Peyer's patch (tissue), 4 donors: ENCODE data around the gene THSD8.

Source experiments
- POLR2A ChIP-seq, 2 donors: fragments of 450-650 bp; IDR thresholded peaks; one replicate each; pipeline ENCODE4 v1.5.1; 2017; ENCODE audit warnings: antibody characterized with exemption in 2 of 2, mild to moderate bottlenecking in 2 of 2, moderate library complexity in 2 of 2
- TF ChIP-seq, protein P1 (sequence below), 6 experiments: fragments of 450-650 bp in 4 of 6; fragments of 200-600 bp in 2 of 6; sonication (generic) in 1 of 6; IDR thresholded peaks; one replicate each; pipeline ENCODE4 v1.5.1; 2017 to 2019; ENCODE audit warnings: antibody characterized with exemption in 6 of 6, mild to moderate bottlenecking in 3 of 6, moderate library complexity in 1 of 6

DNA sequence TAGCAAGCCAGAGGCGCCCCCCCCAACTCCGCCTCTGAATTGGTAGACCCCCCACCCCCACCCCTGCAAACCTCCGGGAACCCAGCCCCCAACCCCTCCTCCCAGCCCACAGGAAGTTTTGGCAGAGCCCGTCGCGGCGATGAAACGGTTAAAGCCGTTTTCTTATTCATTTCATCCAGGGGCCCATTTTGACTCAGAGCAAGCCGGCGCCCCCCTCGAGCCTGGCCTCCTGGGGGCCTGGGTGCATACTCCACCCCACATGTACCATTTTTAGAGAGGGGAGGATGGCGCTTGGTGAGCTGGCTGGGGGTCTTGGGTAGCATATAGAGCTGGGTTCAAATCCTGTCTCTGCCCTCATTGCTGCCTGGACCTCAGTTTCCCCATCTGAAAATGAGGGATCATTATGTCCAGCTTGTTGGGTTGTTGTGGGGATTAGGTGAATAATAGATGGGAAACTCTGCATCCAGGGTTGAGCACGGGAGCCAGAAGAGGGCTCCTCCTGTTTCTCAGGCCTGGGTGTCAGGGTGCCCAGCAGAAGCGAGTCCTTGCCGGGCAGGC, 18.5 kb upstream of the THSD8 start:
- no peak for TF ChIP-seq POLR2A (IDR thresholded peaks at IDR 0.05)
- TF ChIP-seq, protein P1, sequence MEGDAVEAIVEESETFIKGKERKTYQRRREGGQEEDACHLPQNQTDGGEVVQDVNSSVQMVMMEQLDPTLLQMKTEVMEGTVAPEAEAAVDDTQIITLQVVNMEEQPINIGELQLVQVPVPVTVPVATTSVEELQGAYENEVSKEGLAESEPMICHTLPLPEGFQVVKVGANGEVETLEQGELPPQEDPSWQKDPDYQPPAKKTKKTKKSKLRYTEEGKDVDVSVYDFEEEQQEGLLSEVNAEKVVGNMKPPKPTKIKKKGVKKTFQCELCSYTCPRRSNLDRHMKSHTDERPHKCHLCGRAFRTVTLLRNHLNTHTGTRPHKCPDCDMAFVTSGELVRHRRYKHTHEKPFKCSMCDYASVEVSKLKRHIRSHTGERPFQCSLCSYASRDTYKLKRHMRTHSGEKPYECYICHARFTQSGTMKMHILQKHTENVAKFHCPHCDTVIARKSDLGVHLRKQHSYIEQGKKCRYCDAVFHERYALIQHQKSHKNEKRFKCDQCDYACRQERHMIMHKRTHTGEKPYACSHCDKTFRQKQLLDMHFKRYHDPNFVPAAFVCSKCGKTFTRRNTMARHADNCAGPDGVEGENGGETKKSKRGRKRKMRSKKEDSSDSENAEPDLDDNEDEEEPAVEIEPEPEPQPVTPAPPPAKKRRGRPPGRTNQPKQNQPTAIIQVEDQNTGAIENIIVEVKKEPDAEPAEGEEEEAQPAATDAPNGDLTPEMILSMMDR (IDR thresholded peaks at IDR 0.05), result no peak
